ENCODE results near the gene NTNG1.

DNA sequence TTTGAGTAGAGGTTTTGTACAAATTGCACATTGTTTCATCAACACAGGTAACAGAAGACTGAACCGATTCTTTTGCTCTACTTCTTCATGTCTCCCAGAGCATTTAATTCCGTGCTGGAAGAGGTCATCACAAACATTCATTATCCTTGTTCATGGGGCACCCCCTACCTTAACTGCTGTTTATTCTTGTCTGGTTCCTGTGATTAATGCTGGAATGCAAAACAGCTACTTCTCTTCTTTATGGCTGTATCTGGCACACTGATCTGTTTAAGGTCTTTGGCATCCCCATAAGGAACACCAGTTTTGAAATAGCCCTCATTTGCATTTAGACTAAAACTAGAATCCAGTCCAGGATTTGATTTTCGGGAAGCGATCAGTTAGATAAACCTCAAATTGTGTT lies 42.2 kb downstream of the NTNG1 start:
- TF ChIP-seq TSC22D2 (CRISPR knock-in tag; IDR thresholded peaks at IDR 0.05; ENCODE audit: borderline replicate concordance), result no peak
- TF ChIP-seq HHEX (CRISPR knock-in tag; IDR thresholded peaks at IDR 0.05), result no peak
- TF ChIP-seq TCF7L2 (IDR thresholded peaks at IDR 0.05; ENCODE audit: low read depth, low read length), result no peak
- TF ChIP-seq, protein P1, sequence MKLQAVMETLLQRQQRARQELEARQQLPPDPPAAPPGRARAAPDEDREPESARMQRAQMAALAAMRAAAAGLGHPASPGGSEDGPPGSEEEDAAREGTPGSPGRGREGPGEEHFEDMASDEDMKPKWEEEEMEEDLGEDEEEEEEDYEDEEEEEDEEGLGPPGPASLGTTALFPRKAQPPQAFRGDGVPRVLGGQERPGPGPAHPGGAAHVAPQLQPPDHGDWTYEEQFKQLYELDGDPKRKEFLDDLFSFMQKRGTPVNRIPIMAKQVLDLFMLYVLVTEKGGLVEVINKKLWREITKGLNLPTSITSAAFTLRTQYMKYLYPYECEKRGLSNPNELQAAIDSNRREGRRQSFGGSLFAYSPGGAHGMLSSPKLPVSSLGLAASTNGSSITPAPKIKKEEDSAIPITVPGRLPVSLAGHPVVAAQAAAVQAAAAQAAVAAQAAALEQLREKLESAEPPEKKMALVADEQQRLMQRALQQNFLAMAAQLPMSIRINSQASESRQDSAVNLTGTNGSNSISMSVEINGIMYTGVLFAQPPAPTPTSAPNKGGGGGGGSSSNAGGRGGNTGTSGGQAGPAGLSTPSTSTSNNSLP (IDR thresholded peaks at IDR 0.05; ENCODE audit: low read depth, low read length), result no peak
- TF ChIP-seq ZKSCAN1 (IDR thresholded peaks at IDR 0.05; ENCODE audit: low read length), result no peak
- TF ChIP-seq ZSCAN12 (CRISPR knock-in tag; IDR thresholded peaks at IDR 0.05), result no peak
